ENCODE measurements around the gene MARCHF10.

MARCHF10 gene

DNA sequence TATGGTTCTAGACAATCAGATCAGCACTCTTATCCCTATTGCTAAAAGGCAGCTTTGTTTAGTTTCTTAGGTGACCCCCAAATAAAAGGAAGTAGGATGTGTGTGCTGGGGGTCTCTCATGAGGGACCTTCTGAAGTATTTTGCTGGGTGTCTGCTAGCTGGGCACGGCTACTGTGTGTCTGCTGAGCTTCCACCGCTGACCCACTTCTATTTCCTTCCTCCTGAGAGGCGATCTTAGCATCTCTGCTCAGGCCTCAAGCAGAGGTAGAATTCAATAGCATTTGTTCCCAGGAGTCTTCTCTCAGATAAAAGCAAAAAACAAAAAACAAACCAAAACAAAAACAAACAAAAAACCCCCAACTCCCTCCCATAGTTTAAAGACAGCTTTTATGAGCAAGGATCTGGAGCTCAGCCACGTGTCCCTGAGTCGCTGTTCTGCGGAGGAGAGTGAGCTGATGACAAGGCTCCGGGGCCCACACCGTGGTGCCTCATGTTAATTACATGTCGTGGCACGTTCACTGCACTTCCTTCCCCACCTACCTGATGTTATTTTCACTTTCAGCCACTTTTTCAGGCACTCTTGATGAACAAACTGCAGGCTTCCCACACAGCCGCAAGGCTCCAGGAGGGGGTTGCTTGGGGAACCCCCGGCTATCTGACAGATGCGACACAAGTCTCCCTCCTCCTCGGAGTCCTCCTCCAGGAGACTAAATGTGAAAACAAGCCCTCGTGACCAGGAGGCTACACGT, 83.5 kb downstream of the MARCHF10 start:
- Histone ChIP-seq H3K27ac (no peak overlapping the region), H3K9ac (no peak overlapping the region), H3K4me3 (ENCODE audit: low read depth, low read length) (no peak overlapping the region), H3K27me3 (ENCODE audit: control insufficient read depth, insufficient read depth, low read length) (no peaks in the 10 kb centered on the region), H3K9me3 (ENCODE audit: control insufficient read depth, low read length) (no peaks in the 10 kb centered on the region), H2AFZ (peak overlapping the region; percentile 73), H3K4me2 (ENCODE audit: low read length) (no peak overlapping the region), H3K79me2 (no peaks in the 10 kb centered on the region), H3K4me1 (peaks cover 20% of the 10 kb centered on the region), H3K36me3 (ENCODE audit: control insufficient read depth, insufficient read depth, low read length) (no peaks in the 10 kb centered on the region)
- no peak for TF ChIP-seq CTCF (IDR thresholded peaks at IDR 0.05)

- no peaks in the 10 kb centered on the region for H3K36me3 ChIP-seq (ENCODE audit: control insufficient read depth, insufficient read depth, low read length)
Observed at GRCh38 chr17:62723842-62724241, 84.3 kb downstream of the MARCHF10 start.

GRCh38 chr17:62722625-62723024, 85.5 kb downstream of the MARCHF10 start:
- H3K9me3 ChIP-seq (ENCODE audit: control insufficient read depth, low read length) = no peaks in the 10 kb centered on the region
- peak overlapping the region; percentile 46 for H3K27ac ChIP-seq
- TF ChIP-seq CTCF (IDR thresholded peaks at IDR 0.05) = no peak

More at GRCh38 chr17:62723842-62724241, 84.3 kb downstream of the MARCHF10 start:
- Histone ChIP-seq H2AFZ (no peak overlapping the region), H3K4me3 (ENCODE audit: low read depth, low read length) (no peak overlapping the region), H3K27me3 (ENCODE audit: control insufficient read depth, insufficient read depth, low read length) (no peaks in the 10 kb centered on the region), H3K27ac (no peak overlapping the region), H3K4me2 (ENCODE audit: low read length) (no peak overlapping the region), H3K4me1 (peaks cover 21% of the 10 kb centered on the region), H3K9ac (no peak overlapping the region), H3K79me2 (no peaks in the 10 kb centered on the region), H3K9me3 (ENCODE audit: control insufficient read depth, low read length) (no peaks in the 10 kb centered on the region)
- no peak for TF ChIP-seq CTCF (IDR thresholded peaks at IDR 0.05)

DNA sequence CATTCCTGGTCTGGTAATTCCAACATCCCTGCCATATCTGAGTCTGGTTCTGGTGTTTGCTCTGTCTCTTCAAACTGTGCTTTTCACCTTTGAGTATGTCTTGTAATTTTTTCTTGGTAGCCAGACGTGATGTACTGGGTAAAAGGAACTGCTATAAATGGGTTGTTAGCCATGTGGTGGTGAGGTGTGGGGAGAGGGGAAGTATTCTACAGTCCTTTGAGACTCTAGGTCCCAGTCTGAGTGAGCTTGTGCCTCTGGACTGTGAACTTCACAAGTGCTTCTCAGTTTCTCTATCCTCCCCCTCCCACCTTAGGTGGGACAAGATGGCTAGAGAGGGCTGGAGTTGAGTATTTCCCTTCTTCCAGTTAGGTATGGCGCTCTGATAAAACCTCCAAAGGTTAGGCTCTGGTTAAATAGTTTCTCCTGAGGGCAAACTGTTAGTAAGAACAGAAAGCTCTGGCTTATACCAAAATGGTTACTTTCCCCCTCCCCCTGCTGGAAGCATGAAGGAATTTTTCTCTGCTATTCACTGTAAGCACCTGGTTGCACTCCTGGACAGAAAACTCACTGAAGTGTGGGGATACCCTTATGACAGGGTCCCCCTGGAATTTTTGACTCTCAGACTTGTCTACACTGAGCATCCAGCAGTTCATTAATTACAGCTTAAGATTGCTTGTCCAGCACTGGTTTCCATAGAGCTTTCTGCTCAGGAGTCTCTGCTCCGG, 87.8 kb downstream of the MARCHF10 start:
- no peaks in the 10 kb centered on the region for H3K79me2 ChIP-seq
- H3K36me3 ChIP-seq (ENCODE audit: control insufficient read depth, insufficient read depth, low read length) = no peaks in the 10 kb centered on the region
- H3K4me1 ChIP-seq = peaks cover 42% of the 10 kb centered on the region
- no peak overlapping the region for H3K9ac ChIP-seq
- peak overlapping the region; percentile 6 for H3K27ac ChIP-seq
- no peaks in the 10 kb centered on the region for H3K9me3 ChIP-seq (ENCODE audit: control insufficient read depth, low read length)
- H3K4me3 ChIP-seq (ENCODE audit: low read depth, low read length) = no peak overlapping the region
- H3K4me2 ChIP-seq (ENCODE audit: low read length) = no peak overlapping the region
- peak; percentile 17 for TF ChIP-seq CTCF (IDR thresholded peaks at IDR 0.05)
- no peaks in the 10 kb centered on the region for H3K27me3 ChIP-seq (ENCODE audit: control insufficient read depth, insufficient read depth, low read length)
- H2AFZ ChIP-seq = no peak overlapping the region

More at GRCh38 chr17:62722625-62723024, 85.5 kb downstream of the MARCHF10 start:
- Histone ChIP-seq H3K4me3 (ENCODE audit: low read depth, low read length) (no peak overlapping the region), H3K79me2 (no peaks in the 10 kb centered on the region), H3K9ac (no peak overlapping the region), H3K4me1 (peaks cover 31% of the 10 kb centered on the region), H3K4me2 (ENCODE audit: low read length) (no peak overlapping the region), H3K27me3 (ENCODE audit: control insufficient read depth, insufficient read depth, low read length) (no peaks in the 10 kb centered on the region), H2AFZ (peak overlapping the region; percentile 44), H3K36me3 (ENCODE audit: control insufficient read depth, insufficient read depth, low read length) (no peaks in the 10 kb centered on the region)
